Neural cell (in vitro differentiated cells): ENCODE data around the gene CRTC1.

Experiments used
- RAD21 ChIP-seq: fragments of 450-650 bp; conservative IDR thresholded peaks from 2 replicates; pipeline ENCODE4 v1.6.1; 2014; ENCODE audit warnings: antibody characterized with exemption, mild to moderate bottlenecking, moderate library complexity
- TF ChIP-seq, protein P1 (sequence below): fragments of 450-650 bp; IDR thresholded peaks from 2 replicates; pipeline ENCODE4 v1.5.1; 2014; ENCODE audit warnings: antibody characterized with exemption, mild to moderate bottlenecking, moderate library complexity; ENCODE audit not compliant: poor library complexity, severe bottlenecking

DNA sequence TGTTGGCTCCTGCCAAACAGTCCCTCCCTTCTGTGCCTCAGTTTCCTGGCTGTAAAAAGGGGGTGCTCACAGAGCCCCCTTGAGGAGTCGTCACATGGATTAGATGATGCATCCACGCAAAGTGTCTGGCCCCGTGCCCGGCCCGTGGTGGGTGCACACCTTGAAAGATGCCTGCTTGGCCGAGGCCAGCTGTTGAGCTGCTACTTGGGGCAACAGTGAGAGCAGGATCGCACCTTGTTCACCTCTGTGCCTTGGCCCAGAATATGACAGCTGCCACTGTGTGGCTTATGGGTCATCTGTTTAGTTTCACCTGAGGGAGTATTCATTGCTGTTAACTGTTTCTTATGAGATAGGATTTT is 17.7 kb downstream of the CRTC1 start:
- TF ChIP-seq, protein P1, sequence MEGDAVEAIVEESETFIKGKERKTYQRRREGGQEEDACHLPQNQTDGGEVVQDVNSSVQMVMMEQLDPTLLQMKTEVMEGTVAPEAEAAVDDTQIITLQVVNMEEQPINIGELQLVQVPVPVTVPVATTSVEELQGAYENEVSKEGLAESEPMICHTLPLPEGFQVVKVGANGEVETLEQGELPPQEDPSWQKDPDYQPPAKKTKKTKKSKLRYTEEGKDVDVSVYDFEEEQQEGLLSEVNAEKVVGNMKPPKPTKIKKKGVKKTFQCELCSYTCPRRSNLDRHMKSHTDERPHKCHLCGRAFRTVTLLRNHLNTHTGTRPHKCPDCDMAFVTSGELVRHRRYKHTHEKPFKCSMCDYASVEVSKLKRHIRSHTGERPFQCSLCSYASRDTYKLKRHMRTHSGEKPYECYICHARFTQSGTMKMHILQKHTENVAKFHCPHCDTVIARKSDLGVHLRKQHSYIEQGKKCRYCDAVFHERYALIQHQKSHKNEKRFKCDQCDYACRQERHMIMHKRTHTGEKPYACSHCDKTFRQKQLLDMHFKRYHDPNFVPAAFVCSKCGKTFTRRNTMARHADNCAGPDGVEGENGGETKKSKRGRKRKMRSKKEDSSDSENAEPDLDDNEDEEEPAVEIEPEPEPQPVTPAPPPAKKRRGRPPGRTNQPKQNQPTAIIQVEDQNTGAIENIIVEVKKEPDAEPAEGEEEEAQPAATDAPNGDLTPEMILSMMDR: no peak
- TF ChIP-seq RAD21: no peak
